ENCODE results near the gene MTHFSD.
"Not testable (repeated sequence)": the region's sequence is repeated elsewhere in the genome, so short reads cannot be mapped to it uniquely, and the experiment has no call there.

The MTHFSD gene, protein sequence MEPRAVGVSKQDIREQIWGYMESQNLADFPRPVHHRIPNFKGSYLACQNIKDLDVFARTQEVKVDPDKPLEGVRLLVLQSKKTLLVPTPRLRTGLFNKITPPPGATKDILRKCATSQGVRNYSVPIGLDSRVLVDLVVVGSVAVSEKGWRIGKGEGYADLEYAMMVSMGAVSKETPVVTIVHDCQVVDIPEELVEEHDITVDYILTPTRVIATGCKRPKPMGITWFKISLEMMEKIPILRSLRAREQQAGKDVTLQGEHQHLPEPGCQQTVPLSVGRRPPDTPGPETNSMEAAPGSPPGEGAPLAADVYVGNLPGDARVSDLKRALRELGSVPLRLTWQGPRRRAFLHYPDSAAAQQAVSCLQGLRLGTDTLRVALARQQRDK

DNA sequence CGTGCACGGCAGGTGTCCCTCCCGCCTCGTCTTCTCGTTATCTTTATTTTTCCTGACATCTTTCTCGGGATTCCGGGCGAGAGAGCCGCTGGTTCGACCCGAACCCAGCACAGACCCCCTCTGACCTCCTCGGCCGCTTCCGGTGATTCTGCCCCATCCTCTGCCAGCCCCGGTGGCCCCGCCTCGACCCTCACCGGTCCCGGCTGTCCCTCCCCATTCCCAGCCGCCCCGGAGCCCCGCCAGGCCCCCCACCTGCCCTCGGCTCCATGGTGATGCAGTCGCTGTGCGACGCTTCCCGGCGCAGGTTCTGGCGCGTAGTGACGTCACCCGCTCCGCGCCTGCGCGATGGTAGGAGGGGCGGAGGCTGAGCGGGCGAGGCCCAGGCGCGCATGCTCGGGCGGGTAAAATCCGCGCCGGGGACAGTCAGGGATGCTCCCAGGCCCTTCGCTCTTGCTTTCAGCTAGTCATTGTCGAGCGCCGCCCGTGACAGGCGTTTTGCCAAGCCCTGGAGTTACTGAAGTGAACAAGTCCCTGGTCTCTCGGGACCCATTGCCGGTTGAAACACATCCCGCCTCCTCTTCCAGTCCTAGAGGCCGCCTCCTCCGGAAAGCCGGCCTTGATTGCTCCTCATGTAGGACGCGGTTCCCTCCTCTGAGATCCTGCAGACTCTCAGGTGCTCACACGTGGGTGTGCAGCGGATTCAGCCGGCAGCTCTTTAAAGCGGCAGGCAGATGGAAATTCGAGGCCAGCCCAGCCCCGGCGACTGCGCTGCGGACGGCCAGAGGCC is at the start of gene MTHFSD:
Gene MTHFSD (minus strand): TSS at position 319 of the 787 bp plus-strand sequence. CDS start 51 bp downstream, at position 268.
- peak; percentile 96 for DNase-seq

DNA sequence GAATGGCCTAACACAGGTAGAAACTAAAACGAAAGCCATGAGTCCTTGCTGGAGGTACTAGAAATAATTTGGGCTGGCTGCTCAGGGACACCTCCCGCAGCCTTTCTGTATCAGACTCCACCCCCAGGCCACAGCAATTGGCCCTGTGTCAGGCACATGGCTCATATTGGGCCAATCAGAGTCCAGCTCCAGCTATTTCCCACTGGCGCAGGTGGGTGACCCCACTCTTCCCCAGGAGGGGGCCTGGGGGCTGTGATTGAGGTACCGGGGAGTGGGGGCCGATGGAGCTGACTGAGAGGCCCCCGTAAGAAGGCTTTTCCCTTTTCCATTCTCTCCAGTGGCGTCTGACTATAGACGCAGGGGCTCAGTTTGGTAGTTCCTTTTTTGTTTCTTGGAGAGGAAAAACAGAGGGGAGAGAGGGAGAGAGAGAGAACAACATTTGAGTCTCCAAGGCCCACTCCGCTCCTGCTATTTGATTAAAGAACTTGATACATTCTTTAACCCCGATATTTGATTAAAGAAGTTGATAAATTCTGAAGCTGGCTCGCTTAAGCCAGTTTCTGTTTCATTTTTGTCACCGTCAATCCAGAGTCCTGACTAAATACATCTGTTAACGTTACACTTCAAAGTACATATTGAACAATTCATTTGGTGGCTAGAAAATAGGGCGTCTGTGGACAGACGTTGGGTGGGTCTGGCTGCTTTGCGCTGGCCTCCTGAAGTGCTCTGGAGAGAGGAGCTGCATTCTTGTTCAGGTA is 49.6 kb upstream of the MTHFSD start:
- peak; percentile 27 for DNase-seq

DNA sequence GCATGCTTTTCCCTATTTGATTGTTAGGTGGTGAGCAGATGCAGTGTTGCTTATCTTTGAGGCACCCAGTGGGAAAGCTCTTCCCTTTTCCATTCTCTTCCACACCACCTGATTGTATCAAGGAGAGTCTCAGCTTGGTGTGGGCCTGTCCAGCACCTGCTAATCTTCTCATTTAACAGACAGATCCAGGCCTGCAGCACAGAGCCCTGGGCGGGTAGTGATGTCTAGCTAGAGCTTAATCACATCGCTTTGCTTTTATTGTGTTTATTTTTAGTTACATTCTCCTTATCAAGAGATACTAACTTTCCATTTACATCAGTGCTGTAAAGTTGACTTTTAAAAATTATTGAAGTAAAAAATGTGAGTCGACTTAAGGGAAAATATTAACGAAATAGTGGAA is 47.5 kb upstream of the MTHFSD start:
- DNase-seq = no peak

DNA sequence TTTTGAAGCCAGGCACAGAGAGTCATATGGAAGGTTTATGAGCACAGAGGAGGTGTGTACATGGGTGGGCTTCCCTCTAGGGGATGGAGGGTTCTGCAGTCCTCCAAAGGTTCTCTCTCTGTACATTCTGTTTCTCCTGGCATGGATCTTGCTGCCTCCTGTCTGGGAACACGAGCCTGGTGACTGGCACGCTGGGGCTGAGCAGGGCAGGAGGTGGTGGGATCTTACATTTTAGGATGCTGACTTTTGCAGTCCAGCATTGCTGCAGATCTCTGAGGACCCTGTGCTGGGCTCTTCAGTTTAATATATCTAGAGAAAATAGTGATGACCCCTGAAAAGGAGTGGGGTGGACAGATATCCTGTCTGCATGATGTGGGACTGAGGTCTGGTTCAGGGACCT is 46.3 kb upstream of the MTHFSD start:
- DNase-seq = no peak

DNA sequence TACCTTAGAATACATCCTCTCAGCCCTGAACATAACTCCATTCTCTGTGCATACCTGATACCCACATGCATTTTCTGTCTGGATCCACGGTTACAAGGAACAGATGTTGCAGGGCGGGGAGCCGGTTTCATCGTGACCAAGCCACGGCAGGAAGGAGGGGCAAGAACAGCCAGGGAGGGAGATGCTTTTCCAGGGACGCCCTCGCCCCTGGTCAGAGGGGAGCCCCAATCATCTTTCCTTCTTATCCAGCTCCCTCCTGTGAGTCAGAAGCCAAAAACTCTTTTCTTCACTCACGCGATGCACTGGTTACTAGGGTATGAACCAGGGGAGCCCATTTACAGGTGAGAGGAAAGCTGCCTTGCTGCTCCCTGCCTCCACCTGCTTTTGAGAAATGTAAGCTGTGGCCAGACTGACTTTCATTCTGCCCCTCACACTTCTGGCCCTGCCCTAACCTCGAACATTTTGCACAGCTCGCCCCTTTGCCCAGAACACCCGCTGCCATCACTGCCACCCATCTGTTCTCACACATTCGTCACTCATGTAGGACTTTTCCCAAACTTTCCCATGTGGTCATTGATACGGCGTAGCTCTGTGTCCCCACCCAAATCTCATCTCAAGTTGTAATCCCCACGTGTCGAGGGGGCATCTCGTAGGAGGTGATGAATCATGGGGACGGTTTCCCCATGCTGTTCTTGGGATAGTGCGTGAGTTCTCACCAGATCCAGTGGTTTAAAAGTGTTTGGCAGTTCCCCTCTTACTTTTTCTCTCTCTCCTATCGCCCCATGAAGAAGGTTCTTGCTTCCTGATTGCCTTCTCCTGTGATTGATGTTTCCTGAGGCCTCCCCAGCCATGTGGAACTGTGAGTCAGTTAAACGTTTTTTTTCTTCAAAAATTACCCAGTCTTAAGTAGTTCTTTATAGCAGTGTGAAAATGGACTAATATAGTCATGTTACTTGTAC is 43.9 kb upstream of the MTHFSD start:
- no peak for DNase-seq

DNA sequence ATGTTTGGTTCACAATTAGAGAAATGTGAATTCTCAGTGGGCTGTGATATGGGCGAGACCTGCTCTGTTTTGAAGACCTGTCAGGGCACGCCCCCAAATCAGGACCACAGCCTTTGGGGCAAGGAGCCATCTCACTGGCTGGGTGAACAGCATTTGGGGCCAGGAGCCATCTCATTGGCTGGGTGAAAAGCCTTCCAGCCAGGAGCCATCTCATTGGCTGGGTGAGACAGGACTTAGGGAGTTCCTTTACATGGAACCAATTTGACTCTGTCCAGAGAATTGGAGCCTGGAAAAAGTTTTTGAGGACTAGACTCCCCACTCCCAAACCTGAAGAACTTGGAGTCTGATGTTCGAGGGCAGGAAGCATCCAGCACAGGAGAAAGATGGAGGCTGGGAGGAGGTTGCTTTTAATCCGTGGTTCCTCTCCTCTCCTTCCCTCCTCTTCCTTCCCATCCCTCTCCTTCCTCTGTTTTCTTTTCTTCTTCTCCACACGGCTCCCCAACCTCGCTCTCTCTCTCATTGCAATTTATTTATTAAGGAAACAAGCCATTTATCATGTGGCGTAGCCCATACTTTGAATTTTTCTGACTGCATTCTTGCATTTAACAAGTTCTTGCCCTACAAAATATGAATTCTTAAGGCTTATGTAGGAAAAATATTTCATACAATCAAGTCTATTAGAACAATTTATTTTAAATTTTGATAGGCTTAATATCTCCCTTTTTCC is 43.0 kb upstream of the MTHFSD start:
- no peak for DNase-seq

DNA sequence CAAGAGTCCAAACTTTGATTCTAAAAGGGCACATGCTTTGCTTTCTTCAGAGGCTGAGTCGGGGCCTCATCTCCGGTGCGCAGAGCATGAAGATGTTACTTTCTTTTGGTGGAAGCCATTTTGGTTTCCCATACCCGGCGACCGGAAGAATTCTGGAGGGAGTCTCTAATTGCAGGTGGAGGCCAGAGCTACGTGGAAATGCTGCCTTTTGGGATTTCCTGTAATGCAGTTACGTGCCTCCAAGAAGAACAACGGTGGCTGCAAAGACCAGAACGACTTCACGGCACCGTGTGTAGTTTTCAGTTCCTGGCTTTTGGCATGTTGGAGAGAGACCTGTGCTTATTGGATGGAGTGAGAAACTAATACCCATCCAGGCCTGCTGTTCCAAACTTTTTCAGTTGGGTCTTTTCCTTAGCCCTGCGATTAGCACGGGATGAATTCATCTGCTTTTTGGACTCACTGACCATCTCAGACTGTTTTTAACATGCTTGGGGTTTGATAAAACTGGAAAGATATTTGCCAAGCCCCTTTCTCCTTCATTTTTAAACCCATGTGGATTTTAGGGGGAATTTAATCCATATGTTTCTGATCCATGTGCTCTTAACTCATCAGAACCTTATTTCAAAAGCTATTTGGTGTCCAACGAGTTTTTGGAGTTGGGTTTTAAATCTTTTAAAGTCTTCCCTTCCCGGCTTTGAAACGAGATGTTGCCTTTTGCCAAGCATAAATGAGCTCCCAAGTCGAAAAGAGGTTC is 42.3 kb upstream of the MTHFSD start:
- no peak for DNase-seq

DNA sequence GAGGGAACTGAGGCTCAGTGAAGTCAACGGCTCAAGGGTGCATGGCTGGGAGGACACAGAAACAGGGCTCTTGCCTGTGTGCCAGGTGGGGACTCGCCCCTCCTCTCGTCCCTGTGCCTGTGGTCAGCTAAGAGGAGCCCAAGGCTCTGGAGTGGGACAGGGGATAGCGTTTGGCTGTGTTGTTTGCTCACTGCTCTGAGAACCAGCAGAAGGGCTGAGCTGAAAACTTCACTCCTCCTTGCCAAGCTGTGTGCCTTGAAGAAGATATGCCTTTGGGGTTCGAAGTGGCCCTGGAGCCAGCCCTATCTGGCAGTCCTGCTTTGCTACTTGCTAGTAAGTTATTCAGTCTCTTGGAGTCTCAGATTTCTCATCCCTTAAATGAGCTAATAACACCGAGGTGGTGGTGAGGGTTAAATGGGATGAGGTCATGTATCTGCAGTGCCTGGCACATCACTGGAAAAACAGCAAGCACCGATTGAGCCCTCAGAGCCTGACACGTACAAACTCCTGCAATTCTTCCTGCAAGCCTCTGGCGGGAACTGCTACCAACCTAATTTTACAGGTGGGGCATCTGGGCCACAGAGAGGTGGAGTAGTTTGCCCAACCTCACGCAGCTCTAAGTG is 41.1 kb upstream of the MTHFSD start:
- DNase-seq = no peak

DNA sequence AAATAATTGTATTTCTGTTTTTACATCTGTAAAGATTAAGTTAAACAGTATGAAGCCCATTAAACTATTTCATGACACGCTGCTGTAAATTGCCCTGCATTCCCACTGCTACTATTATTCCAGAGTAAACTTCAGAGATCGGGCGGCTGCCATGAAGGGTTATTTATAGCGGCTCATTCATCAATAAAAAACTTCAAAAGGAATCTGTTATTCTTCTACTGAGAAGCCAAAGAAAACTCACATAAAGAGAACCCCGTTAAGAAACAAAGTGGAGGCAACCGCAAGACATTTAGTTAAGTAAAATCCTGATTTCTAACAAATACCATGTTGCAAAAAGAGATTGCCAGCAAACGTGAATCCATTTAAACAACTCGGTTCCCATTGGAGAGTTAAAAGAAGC is 39.7 kb upstream of the MTHFSD start:
- no peak for DNase-seq

DNA sequence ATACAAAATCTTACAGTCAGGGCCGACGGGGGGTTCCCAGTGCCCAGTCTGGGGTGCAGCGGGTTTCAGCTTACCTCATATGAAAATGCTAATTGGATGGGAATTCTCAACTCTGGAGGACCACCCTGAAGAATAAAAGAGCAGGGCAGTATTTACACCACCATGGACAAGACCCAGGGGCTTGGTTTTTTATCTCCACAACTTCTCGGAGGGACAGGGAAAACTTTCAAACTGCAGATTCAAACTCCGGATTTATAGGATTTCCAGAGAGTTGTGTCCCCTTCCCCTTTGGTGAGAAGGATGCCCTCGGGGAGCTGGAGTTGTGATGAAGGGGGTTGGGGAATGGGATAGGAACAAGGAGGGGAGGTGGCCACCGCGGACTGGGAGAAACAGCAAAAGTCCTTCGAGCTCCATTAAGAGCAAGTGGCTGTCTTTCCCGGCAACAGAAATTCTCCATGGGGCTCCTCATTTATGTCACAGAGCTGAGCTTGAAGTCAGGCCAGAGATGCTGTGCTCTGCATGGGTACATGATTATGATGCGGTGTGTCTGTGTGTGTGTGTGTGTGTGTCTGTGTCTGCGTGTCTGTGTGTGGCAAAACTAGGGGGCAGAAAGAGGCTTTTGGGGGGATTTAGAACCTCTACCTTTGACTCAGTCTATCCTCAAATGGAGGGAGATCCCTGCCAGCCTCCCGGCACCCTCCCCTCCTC is 39.0 kb upstream of the MTHFSD start:
- no peak for DNase-seq

DNA sequence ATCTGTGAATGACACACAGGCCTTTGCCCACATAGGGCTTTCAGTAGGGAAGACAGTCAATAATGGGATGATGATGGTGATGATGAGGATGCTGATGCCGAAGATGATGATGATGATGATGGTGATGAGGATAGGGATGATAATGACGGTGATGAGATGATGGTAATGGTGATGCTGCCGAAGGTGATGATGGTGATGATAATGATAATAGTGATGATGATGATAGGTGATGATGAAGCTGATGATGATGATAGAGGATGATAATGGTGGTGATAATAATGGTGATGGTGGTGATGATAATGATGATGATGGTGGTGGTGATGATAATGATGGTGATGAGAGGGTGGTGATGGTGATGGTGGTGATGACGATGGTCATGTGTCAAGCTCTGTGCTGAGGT is 36.2 kb upstream of the MTHFSD start:
- DNase-seq = no peak

DNA sequence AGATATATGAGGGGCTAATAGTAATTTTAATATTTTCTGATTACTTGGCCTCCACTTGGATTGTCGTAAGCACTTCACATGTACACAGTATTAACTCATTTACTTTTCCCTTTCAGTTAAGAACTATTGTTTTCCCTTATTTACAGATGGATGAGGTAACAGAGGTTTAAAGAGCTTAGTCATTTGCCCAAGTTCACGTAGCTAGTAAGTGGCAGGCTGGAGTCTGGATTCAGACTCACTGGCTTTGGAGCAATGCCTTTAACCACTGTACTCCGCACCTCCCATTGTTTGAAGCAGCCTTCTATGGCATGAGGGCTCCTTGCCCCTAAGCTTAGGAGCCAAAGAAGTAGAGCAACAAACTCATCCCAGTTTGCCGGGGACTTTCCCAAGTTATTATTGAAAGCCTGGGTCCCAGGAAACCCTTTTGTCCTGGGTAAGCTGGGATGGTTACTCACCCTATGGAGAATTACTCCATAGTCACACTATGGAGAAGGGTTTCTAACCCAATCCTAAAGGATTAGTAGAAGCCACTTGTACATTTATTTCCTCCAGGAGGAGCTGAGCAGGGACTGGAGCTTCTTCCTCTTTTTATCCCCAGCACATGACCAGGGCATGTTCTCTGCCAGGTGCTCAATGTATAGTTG is 35.6 kb upstream of the MTHFSD start:
- no peak for DNase-seq

DNA sequence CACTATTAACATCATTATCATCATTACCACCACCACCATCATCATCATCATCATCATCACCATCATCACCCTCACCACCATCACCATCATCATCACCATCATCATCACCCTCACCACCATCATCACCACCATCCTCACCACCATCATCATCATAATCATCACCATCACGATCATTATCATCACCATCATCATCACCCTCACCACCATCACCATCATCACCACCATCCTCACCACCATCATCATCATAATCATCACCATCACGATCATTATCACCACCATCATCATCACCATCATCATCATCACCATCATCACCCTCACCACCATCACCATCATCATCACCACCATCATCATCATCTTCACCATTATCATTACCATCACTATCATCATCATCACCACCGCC is 32.9 kb upstream of the MTHFSD start:
- not testable (repeated sequence) for DNase-seq

DNA sequence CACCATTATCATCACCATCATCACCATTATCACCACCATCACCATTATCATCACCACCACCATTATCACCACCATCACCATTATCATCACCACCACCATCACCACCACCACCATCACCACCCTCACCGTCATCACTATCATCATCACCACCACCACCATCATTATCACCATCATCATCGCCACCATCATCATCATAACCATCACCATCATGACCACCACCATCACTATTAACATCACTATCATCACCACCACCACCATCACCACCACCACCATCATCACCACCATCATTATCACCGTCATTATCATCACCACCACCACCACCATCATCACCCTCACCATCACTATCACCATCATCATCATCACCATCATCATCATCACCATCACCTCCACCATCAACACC is 32.5 kb upstream of the MTHFSD start:
- DNase-seq = no peak

DNA sequence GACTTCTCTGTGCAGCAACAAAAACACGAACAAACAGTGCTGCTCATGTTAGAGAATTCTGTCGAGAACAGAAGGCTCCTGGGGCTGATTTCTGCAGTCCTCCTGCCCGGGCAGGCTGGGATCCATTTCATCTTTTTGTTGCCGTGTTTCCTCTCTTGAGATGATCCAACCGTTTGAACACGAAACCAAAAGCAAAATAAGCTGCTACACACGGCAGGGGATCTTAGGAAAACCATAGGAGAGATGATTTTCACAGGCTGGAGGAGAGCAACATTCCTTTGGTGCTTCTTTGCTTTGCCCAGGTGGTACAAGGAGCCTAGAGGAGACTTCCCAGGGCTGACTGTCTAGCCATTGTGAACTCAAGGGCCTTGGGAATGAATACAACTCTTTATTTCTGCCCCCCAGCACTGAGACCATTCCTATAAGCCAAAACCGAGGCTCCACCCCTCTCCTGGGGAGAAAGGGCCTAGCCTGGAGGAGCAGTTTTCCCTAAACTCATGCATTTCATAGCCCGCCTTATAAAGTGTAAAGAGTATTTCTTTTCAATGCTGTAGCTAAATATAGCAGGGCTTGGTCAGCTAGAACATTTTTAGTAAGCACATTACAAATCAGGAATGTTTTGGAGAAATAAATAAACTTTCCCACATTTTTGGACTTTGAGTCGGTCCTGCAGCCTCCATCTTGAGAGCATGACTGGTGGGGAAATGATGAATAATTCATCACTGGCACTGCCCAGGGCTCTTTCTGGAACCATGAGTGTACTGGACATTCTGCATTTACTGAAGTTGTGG is 31.0 kb upstream of the MTHFSD start:
- DNase-seq = no peak

DNA sequence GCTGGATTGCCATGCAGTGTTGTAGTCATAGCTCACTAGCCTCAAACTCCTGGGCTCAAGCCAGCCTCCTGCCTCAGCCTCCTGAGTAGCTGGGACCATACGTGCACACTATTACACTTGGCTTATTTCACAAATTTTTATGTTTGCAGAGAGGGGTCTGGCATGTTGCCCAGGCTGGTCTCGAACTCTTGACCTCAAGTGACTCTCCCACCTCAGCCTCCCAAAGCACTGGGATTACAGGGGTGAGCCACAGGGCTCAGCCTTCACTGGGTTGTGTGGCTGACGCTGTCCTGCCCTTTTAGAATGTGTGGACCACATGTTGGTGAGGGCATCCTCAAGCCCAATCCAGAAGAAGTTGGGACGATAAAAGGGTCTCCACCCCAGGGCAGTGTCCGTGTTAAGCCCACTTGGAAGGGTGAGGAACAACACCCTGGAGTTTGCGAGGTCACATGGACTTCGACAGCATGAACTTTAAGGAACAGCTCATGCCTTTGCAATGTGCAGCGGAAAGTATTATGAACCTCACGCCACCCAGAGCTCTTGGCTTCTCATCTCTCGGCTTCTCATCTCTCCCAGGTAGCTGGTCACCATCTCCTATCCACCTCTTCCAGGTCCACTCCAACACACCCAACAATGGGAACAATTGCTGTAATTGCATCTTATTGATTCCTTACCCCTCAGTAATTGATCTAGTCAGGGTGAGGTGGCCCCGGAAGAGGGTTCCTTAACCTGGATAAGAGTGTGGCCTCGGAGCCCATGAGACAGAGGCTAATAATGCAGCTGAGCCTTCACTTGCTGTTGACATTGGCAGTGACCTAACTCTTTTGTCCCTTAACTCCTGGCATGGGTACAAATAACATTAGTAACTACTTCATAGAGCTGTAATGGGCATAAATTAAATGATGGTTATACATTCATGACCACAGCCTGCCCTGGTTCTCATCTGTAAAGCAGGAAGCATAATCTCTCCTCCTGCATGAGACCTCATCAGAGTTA is 30.0 kb upstream of the MTHFSD start:
- no peak for DNase-seq

DNA sequence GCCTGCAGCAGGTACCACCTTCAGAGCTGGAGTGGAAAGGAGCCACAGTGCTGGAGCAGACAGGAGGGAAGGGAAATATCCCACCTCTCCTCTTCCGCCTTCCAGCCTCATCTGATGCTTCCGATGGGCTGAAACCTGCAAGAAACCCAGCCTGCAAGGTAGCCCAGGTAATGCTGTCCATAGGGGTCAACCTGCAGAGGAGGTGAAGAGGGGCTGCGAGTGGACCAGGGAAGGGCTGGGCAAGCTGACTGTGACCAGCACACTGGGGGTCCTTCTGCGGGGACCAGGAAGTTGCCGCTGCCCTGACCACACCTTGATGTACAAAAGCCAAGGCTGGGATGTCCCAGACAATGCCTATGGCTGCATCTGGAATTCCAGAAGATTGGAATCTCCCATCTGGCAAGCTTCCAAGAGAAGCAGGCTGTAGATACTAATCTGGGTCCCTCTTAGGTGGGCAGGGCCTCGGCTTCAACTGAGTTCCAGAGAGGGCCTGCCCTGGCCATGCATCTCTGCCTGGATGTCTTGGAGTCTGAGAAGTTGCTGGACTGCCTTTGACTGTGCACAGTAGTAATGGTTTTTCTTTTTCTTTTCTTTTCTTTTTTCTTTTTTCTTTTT is 29.1 kb upstream of the MTHFSD start:
- DNase-seq = no peak
